ENCODE data around the gene HPCAL1. TPM values are rescaled to one million over a fixed set of nuclear protein-coding genes. Genes with fewer than 3 reads are reported as not detected.
A peak's percentile ranks its signal among the peaks of the same experiment; 100 is the strongest.

The HPCAL1 gene
- total and polyA plus RNA-seq, 4 donors = 122 to 147 (median 136) TPM

DNA sequence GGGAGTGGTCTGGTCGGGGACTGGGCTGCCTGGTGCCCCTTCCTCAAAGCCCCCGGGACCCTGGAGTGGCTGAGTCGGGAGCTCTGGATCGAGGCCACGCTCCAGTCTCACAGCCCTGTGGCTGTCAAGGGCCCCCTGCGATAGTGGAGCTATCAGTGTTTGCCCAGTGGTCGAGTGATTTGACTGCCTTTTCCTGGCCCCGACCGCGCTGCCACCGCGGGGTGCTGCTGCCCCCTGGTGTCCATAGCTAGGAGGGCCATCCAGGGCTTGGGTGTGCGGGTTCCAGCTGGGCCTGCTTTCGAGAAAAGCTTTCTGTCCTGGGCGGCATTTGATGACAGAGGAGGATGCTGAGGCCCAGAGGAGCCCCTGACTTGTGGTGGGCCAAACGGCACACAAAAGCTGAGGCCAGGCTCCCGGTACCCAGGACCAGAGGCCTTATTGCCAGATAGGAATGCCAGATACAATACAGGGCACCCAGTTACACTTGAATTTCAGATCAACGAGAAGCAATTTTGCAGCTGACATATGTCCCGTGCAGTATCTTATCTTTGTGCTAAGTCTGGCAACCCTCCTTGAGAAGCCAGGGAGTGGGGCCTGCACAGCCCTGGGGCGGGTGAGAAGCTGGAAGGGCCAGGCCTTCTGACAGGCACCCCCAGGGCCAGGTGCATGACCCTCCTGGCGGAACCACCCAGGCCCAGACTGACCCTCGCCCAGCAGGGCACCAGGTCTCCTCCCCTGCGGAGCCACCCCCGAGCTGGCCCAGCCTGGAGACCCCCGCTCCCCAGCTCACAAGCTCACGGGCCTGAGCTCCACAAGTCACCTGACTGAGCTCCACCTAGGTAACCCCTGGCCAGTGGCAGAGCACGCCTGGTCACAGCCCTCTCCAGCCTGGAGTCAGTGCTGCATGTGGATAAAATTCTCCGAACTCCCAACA lies 132.4 kb downstream of the HPCAL1 start:
- no peak overlapping the region for H3K4me3 ChIP-seq
- peak; percentile 75 for ATAC-seq (ENCODE audit: insufficient read depth, low FRiP score)
- H3K27me3 ChIP-seq (ENCODE audit: control insufficient read depth in 3 of 3, insufficient read depth in 3 of 3, low read length in 2 of 3) = peaks cover 0 to 11% (median 4%) of the 10 kb centered on the region in 3 donors
- TF ChIP-seq, protein P1, sequence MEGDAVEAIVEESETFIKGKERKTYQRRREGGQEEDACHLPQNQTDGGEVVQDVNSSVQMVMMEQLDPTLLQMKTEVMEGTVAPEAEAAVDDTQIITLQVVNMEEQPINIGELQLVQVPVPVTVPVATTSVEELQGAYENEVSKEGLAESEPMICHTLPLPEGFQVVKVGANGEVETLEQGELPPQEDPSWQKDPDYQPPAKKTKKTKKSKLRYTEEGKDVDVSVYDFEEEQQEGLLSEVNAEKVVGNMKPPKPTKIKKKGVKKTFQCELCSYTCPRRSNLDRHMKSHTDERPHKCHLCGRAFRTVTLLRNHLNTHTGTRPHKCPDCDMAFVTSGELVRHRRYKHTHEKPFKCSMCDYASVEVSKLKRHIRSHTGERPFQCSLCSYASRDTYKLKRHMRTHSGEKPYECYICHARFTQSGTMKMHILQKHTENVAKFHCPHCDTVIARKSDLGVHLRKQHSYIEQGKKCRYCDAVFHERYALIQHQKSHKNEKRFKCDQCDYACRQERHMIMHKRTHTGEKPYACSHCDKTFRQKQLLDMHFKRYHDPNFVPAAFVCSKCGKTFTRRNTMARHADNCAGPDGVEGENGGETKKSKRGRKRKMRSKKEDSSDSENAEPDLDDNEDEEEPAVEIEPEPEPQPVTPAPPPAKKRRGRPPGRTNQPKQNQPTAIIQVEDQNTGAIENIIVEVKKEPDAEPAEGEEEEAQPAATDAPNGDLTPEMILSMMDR (IDR thresholded peaks at IDR 0.05; ENCODE audit: control extremely low read depth, extremely low read depth) = peak; percentile 97
- peaks cover 0 to 8% (median 3%) of the 10 kb centered on the region in 5 donors for H3K4me1 ChIP-seq (ENCODE audit: control insufficient read depth in 5 of 5, insufficient read depth in 5 of 5, low read length in 5 of 5)
- 39 to 41% methylated on average over 28 of the region's 28 CpGs for WGBS, 2 donors
- H3K9ac ChIP-seq (ENCODE audit: insufficient read depth in 1 of 2, low read length in 2 of 2) = no peak overlapping the region
- no peaks in the 10 kb centered on the region for H3K9me3 ChIP-seq (ENCODE audit: control insufficient read depth in 4 of 4, insufficient read depth in 3 of 4, low read length in 3 of 4)
- H3K36me3 ChIP-seq (ENCODE audit: control insufficient read depth in 4 of 4, insufficient read depth in 4 of 4, low read length in 4 of 4) = peaks cover 3 to 12% (median 3%) of the 10 kb centered on the region in 4 donors
- DNase-seq = peak; percentile 86 to 89 (median 88)
- H3K27ac ChIP-seq (ENCODE audit: low read depth in 1 of 2, low read length in 1 of 2) = no peak overlapping the region

DNA sequence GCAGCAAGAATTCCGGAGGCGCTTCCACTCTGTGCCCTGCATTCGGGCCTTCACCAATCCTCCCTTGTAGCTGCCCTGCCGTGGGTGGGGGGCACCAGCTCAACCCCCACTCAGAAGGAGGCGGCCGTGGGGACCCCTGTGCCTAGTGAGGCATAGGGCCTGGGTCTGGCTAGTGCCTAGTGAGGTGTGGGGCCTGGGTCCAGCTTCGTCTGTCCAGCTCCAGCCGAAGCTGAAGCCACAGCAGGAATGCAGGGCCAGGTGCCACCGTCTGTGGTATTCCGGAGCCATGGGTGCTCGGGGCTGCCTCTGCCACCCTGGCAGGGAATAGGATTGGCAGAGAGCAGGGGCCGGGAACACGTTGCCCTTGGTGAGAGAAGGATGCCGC lies 133.1 kb downstream of the HPCAL1 start:
- no peak overlapping the region for H3K27ac ChIP-seq (ENCODE audit: low read depth in 1 of 2, low read length in 1 of 2)
- H3K4me3 ChIP-seq = no peak overlapping the region
- H3K27me3 ChIP-seq (ENCODE audit: control insufficient read depth in 3 of 3, insufficient read depth in 3 of 3, low read length in 2 of 3) = peaks cover 0 to 11% (median 4%) of the 10 kb centered on the region in 3 donors
- ATAC-seq (ENCODE audit: insufficient read depth, low FRiP score) = no peak
- DNase-seq = no peak
- peaks cover 0 to 8% (median 3%) of the 10 kb centered on the region in 5 donors for H3K4me1 ChIP-seq (ENCODE audit: control insufficient read depth in 5 of 5, insufficient read depth in 5 of 5, low read length in 5 of 5)
- TF ChIP-seq, protein P1 (IDR thresholded peaks at IDR 0.05; ENCODE audit: control extremely low read depth, extremely low read depth) = no peak
- 85 to 91% methylated on average over 14 of the region's 14 CpGs for WGBS, 2 donors
- peaks cover 3 to 15% (median 7%) of the 10 kb centered on the region in 4 donors for H3K36me3 ChIP-seq (ENCODE audit: control insufficient read depth in 4 of 4, insufficient read depth in 4 of 4, low read length in 4 of 4)
- no peak overlapping the region for H3K9ac ChIP-seq (ENCODE audit: insufficient read depth in 1 of 2, low read length in 2 of 2)
- H3K9me3 ChIP-seq (ENCODE audit: control insufficient read depth in 4 of 4, insufficient read depth in 3 of 4, low read length in 3 of 4) = no peaks in the 10 kb centered on the region

DNA sequence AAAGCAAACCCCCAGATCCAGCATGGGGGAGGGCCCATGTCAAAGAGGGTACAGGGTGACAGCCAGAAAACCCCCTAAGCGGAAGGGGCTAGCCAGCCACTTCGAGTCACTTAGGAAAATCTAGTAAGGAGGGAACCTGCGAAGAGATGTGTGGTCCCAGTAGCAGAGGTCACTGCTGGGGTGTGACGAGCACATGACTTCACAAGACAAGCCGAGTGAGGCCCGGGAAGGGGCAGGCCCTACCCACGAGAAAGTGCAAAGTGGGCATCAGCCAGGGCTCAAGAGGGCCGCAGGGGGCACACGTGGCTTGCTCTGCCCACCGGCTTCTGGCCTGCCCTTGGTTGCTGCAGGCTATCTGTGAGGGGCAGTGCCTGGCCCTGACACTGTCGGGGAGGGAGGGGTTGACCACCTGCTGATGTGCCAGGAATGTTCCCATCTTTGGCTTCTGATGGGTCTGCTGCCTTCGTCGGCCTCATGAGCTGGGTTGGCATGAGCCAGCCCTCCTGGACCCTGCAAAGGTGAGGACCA lies 133.9 kb downstream of the HPCAL1 start:
- Histone ChIP-seq H3K9me3 (ENCODE audit: control insufficient read depth in 4 of 4, insufficient read depth in 3 of 4, low read length in 3 of 4) (no peaks in the 10 kb centered on the region), H3K27ac (ENCODE audit: low read depth in 1 of 2, low read length in 1 of 2) (no peak overlapping the region), H3K4me3 (no peak overlapping the region), H3K27me3 (ENCODE audit: control insufficient read depth in 3 of 3, insufficient read depth in 3 of 3, low read length in 2 of 3) (peaks cover 0 to 6% (median 4%) of the 10 kb centered on the region in 3 donors), H3K36me3 (ENCODE audit: control insufficient read depth in 4 of 4, insufficient read depth in 4 of 4, low read length in 4 of 4) (peaks cover 8 to 21% (median 10%) of the 10 kb centered on the region in 4 donors), H3K9ac (ENCODE audit: insufficient read depth in 1 of 2, low read length in 2 of 2) (no peak overlapping the region), H3K4me1 (ENCODE audit: control insufficient read depth in 5 of 5, insufficient read depth in 5 of 5, low read length in 5 of 5) (peaks cover 0 to 8% (median 3%) of the 10 kb centered on the region in 5 donors)
- WGBS, 2 donors = 84 to 92% methylated on average over 13 of the region's 13 CpGs
- DNase-seq (no peak), ATAC-seq (ENCODE audit: insufficient read depth, low FRiP score) (no peak)
- TF ChIP-seq, protein P1 (IDR thresholded peaks at IDR 0.05; ENCODE audit: control extremely low read depth, extremely low read depth) = no peak
